Measurements from ENCODE around the gene LMOD1. TPM values are rescaled to one million over a fixed set of nuclear protein-coding genes. Genes with fewer than 3 reads are reported as not detected.

The LMOD1 gene
- total RNA-seq, 1 donor from 2014 or later: 0.26 TPM

DNA sequence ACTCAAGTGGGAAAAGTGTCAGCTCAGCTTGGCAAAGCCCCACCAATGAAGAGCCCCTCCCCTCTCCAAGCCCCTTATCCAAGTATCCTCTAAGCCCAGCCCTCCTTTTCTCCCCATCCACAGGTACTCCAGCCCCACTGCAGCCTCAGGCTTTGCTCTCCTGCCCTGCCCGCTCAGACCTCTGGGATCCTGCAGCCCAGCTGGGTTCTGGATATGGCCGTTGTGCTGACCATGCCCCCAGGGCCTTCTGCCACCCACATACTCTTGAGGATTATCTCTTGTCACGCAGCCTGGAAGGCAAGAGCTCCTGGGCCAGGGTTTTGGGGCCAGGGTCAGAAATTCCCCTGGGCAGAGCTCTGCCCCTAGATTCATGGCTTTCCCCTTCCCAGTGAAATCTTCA lies 52.9 kb downstream of the LMOD1 start:
- Histone ChIP-seq H3K4me3 (ENCODE audit: low read depth, low read length) (no peak overlapping the region), H3K36me3 (ENCODE audit: control insufficient read depth, insufficient read depth, low read length) (no peaks in the 10 kb centered on the region), H3K27me3 (ENCODE audit: control insufficient read depth, insufficient read depth, low read length) (no peaks in the 10 kb centered on the region)
- no peak for TF ChIP-seq CTCF (IDR thresholded peaks at IDR 0.05; ENCODE audit: insufficient read depth, low read length, severe bottlenecking)
- FAIRE-seq: no peak
- no peak for DNase-seq (ENCODE audit: low read depth)

GRCh38 chr1:201892211-201892610 lies 54.1 kb downstream of the LMOD1 start:
- TF ChIP-seq CTCF (IDR thresholded peaks at IDR 0.05; ENCODE audit: insufficient read depth, low read length, severe bottlenecking): no peak
- DNase-seq (ENCODE audit: low read depth): no peak
- no peak for FAIRE-seq

DNA sequence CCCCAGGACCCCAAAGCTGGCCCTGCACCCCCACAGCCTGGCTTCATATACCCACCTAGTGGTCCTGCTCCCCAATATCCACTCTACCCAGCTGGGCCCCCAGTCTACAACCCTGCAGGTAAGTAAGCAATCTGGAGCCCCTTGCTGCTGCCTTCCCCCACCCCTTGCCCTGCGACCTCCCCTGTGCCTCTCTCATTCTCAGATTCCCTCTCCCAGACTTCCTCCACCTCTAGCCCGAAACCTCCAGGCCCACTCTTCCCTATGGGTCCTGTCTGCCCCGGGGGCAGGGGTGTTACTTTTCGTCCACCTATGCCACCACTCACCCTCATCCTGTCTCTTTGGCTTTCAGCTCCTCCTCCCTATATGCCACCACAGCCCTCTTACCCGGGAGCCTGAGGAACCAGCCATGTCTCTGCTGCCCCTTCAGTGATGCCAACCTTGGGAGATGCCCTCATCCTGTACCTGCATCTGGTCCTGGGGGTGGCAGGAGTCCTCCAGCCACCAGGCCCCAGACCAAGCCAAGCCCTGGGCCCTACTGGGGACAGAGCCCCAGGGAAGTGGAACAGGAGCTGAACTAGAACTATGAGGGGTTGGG lies 54.8 kb downstream of the LMOD1 start:
- Histone ChIP-seq H3K27me3 (ENCODE audit: control insufficient read depth, insufficient read depth, low read length) (no peaks in the 10 kb centered on the region), H3K36me3 (ENCODE audit: control insufficient read depth, insufficient read depth, low read length) (no peaks in the 10 kb centered on the region), H3K4me3 (ENCODE audit: low read depth, low read length) (no peak overlapping the region)
- no peak for TF ChIP-seq CTCF (IDR thresholded peaks at IDR 0.05; ENCODE audit: insufficient read depth, low read length, severe bottlenecking)
- no peak for FAIRE-seq
- no peak for DNase-seq (ENCODE audit: low read depth)

More at GRCh38 chr1:201892211-201892610, 54.1 kb downstream of the LMOD1 start:
- H3K36me3 ChIP-seq (ENCODE audit: control insufficient read depth, insufficient read depth, low read length): no peaks in the 10 kb centered on the region
- no peaks in the 10 kb centered on the region for H3K27me3 ChIP-seq (ENCODE audit: control insufficient read depth, insufficient read depth, low read length)
- no peak overlapping the region for H3K4me3 ChIP-seq (ENCODE audit: low read depth, low read length)

DNA sequence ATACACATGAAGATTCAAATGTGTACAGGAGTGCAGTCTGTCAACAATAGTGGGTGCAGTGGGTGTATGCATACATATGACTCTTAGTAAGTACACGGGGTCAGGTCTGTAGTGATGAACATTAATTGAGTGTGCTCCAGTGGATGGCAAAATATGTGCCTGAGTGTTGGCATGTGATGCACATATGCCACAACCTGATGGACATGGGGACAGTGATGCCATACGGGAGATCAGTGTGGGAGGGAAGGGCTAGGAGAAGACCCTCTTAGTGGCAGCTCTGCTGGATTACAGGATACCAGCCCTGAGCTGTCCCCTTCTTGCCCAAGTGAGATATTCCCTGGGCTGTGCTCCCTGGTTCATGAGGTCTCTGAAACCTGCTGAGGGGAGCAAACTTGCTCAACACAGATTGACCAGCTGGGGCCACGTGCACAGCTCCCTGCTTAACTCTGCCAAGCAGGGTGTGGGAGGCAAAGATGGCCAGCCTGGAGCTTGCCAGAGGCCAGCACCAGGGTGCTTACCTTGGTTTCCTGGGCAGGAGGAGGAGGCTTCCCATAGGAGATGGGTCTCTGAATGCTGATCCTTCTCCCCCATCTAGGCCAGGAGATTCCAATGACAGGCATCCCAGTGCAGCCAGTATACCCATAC lies 55.4 kb downstream of the LMOD1 start:
- Histone ChIP-seq H3K27me3 (ENCODE audit: control insufficient read depth, insufficient read depth, low read length) (no peaks in the 10 kb centered on the region), H3K36me3 (ENCODE audit: control insufficient read depth, insufficient read depth, low read length) (no peaks in the 10 kb centered on the region), H3K4me3 (ENCODE audit: low read depth, low read length) (no peak overlapping the region)
- DNase-seq (ENCODE audit: low read depth) (no peak), FAIRE-seq (peak; percentile 47)
- no peak for TF ChIP-seq CTCF (IDR thresholded peaks at IDR 0.05; ENCODE audit: insufficient read depth, low read length, severe bottlenecking)

- H3K36me3 ChIP-seq (ENCODE audit: control insufficient read depth, insufficient read depth, low read length): no peaks in the 10 kb centered on the region
- H3K4me3 ChIP-seq (ENCODE audit: low read depth, low read length): no peak overlapping the region
- TF ChIP-seq CTCF (IDR thresholded peaks at IDR 0.05; ENCODE audit: insufficient read depth, low read length, severe bottlenecking): no peak
- no peak for FAIRE-seq
- no peaks in the 10 kb centered on the region for H3K27me3 ChIP-seq (ENCODE audit: control insufficient read depth, insufficient read depth, low read length)
- DNase-seq (ENCODE audit: low read depth): no peak
Measured at GRCh38 chr1:201890223-201890622, 56.1 kb downstream of the LMOD1 start.
